OCI-LY7 (cell line): ENCODE measurements around the gene NPDC1.

Experiments used
- EZH2phosphoT487 ChIP-seq: fragments of 200-600 bp; sonication (generic); IDR thresholded peaks from 2 replicates; pipeline ENCODE4 v1.6.1; 2018; ENCODE audit warnings: low read depth, borderline replicate concordance, mild to moderate bottlenecking, mixed run types, antibody characterized with exemption, low read length, moderate library complexity, mixed read lengths
- TF ChIP-seq, protein P1 (sequence below): fragments of 200-600 bp; sonication (generic); conservative IDR thresholded peaks from 2 replicates; pipeline ENCODE4 v1.5.1; 2014; ENCODE audit warnings: mild to moderate bottlenecking, antibody characterized with exemption, low read length, moderate library complexity, mixed read lengths

DNA sequence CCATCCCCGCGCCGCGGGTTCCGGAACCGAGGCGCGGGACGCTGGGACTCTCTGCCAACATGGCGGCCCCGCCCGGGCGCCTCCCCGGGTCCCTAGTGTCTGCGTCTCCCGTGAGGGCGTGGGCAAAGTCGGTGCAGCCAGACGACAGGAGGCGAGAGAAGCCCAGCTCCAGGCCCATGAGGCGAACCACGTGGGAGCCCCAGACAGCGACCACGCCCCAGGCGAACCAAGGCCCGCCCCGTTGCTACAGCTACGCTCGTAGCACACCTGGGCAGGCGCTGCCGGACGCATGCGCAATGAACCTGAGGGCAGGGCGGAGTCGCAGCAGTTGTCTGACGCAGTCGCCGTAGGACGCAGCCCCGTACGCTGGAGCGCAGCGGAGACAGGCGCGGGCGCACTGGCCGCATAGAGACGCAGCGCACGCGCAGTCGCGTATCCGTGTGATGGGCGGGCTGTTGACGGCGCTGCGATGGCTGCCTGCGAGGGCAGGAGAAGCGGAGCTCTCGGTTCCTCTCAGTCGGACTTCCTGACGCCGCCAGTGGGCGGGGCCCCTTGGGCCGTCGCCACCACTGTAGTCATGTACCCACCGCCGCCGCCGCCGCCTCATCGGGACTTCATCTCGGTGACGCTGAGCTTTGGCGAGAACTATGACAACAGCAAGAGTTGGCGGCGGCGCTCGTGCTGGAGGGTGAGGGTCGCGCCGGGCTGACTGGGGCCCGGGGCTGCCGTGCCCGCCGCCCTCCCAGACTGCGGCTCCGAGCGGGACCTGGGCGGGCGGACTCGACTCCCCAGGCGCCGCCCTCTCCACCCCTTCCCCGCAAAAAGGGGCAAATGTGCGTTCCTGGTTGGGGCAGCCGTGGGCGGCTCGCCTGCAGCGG lies 40.8 kb upstream of the NPDC1 start, which contains the start of gene MAN1B1:
- TF ChIP-seq, protein P1, sequence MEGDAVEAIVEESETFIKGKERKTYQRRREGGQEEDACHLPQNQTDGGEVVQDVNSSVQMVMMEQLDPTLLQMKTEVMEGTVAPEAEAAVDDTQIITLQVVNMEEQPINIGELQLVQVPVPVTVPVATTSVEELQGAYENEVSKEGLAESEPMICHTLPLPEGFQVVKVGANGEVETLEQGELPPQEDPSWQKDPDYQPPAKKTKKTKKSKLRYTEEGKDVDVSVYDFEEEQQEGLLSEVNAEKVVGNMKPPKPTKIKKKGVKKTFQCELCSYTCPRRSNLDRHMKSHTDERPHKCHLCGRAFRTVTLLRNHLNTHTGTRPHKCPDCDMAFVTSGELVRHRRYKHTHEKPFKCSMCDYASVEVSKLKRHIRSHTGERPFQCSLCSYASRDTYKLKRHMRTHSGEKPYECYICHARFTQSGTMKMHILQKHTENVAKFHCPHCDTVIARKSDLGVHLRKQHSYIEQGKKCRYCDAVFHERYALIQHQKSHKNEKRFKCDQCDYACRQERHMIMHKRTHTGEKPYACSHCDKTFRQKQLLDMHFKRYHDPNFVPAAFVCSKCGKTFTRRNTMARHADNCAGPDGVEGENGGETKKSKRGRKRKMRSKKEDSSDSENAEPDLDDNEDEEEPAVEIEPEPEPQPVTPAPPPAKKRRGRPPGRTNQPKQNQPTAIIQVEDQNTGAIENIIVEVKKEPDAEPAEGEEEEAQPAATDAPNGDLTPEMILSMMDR, result no peak
- no peak for TF ChIP-seq EZH2phosphoT487
